RWPE2 (cell line): ENCODE data around the gene TMEM40.
"Not testable (repeated sequence)": the region's sequence is repeated elsewhere in the genome, so short reads cannot be mapped to it uniquely, and the experiment has no call there.

Source experiments
- ATAC-seq: fragments of 200-7000 bp; cut with Tn5 transposase; 3 replicates; pipeline ENCODE4 v1.9.1; 2021; ENCODE audit warnings: low read depth
- DNase-seq: peaks from one replicate; pipeline ENCODE4 v3.0.0-alpha.2; 2020; ENCODE audit warnings: low spot score
- H3K27ac ChIP-seq: fragments of 450-650 bp; 2 replicates; pipeline ENCODE4 v1.5.1; 2017; ENCODE audit warnings: mild to moderate bottlenecking; ENCODE audit not compliant: poor library complexity, severe bottlenecking
- H3K27me3 ChIP-seq: fragments of 250-450 bp; sonication (Bioruptor Pico); 2 replicates; pipeline ENCODE4 v1.5.1; 2021; ENCODE audit warnings: mild to moderate bottlenecking, moderate library complexity; ENCODE audit not compliant: insufficient read depth, poor library complexity, severe bottlenecking
- H3K36me3 ChIP-seq: fragments of 250-450 bp; sonication (Bioruptor Pico); 2 replicates; pipeline ENCODE4 v1.5.1; 2020; ENCODE audit warnings: low read depth, mild to moderate bottlenecking, moderate library complexity
- H3K4me1 ChIP-seq: fragments of 250-450 bp; sonication (Bioruptor Pico); 2 replicates; pipeline ENCODE4 v1.5.1; 2021; ENCODE audit warnings: mild to moderate bottlenecking, moderate library complexity; ENCODE audit not compliant: insufficient read depth, poor library complexity, severe bottlenecking
- H3K4me3 ChIP-seq: fragments of 250-450 bp; sonication (Bioruptor Pico); 2 replicates; pipeline ENCODE4 v1.5.1; 2021; ENCODE audit warnings: mild to moderate bottlenecking, moderate library complexity; ENCODE audit not compliant: severe bottlenecking
- H3K9me3 ChIP-seq: fragments of 250-450 bp; sonication (Bioruptor Pico); 2 replicates; pipeline ENCODE4 v1.5.1; 2021; ENCODE audit warnings: mild to moderate bottlenecking, moderate library complexity; ENCODE audit not compliant: severe bottlenecking
- CTCF ChIP-seq: fragments of 450-650 bp; IDR thresholded peaks from one replicate; pipeline ENCODE4 v1.5.1; 2017; ENCODE audit warnings: mild to moderate bottlenecking, moderate library complexity; ENCODE audit not compliant: poor library complexity, severe bottlenecking

TMEM40 gene

DNA sequence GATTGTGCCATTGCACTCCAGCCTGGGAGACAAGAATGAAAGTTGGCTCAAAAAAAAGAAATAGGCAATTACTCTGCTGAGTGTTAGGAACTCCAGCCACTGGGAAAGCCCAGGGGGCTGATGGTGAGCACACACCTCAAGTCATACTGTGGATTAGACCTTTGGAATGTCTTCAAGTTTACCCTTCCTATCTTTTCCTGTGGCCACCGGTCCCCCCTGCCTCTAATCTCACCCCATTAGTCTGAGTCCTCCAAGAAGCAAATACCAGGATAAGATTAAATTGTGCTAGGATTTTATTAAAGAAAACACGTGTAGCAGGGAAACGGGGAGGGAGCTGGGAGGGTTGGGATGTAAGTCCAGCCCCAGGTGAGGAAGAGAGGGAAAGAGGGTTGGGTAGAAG, 31.6 kb downstream of the TMEM40 start:
- no peak for TF ChIP-seq CTCF
- H3K27ac ChIP-seq = no peak overlapping the region
- no peaks in the 10 kb centered on the region for H3K27me3 ChIP-seq
- no peaks in the 10 kb centered on the region; the same call in 1 of the 2 replicates for H3K36me3 ChIP-seq
- H3K4me3 ChIP-seq = no peak overlapping the region
- H3K4me1 ChIP-seq = no peaks in the 10 kb centered on the region
- no peak for ATAC-seq
- H3K9me3 ChIP-seq = no peaks in the 10 kb centered on the region
- DNase-seq = no peak

GRCh38 chr3:12725436-12725835, 33.6 kb downstream of the TMEM40 start:
- DNase-seq = no peak
- H3K9me3 ChIP-seq = no peaks in the 10 kb centered on the region
- H3K36me3 ChIP-seq = no peaks in the 10 kb centered on the region
- no peak overlapping the region for H3K4me3 ChIP-seq
- H3K4me1 ChIP-seq = no peaks in the 10 kb centered on the region
- no peak for ATAC-seq
- H3K27me3 ChIP-seq = no peaks in the 10 kb centered on the region
- no peak overlapping the region for H3K27ac ChIP-seq
- no peak for TF ChIP-seq CTCF

- H3K4me3 ChIP-seq = no peak overlapping the region
- no peaks in the 10 kb centered on the region for H3K27me3 ChIP-seq
- TF ChIP-seq CTCF = no peak
- H3K27ac ChIP-seq = no peak overlapping the region
- no peaks in the 10 kb centered on the region for H3K9me3 ChIP-seq
- no peaks in the 10 kb centered on the region for H3K36me3 ChIP-seq
- ATAC-seq (no peak), DNase-seq (no peak)
- H3K4me1 ChIP-seq = no peaks in the 10 kb centered on the region
Measured at GRCh38 chr3:12724794-12725193, 34.3 kb downstream of the TMEM40 start.

GRCh38 chr3:12723362-12723761, 35.7 kb downstream of the TMEM40 start:
- not testable (repeated sequence) for H3K4me3 ChIP-seq, H3K27ac ChIP-seq, H3K9me3 ChIP-seq, DNase-seq, ATAC-seq, H3K4me1 ChIP-seq, H3K36me3 ChIP-seq, H3K27me3 ChIP-seq

- Histone ChIP-seq H3K9me3 (no peaks in the 10 kb centered on the region), H3K27ac (no peak overlapping the region), H3K4me3 (no peak overlapping the region), H3K4me1 (no peaks in the 10 kb centered on the region), H3K36me3 (no peaks in the 10 kb centered on the region), H3K27me3 (no peaks in the 10 kb centered on the region)
- no peak for ATAC-seq
- no peak for DNase-seq
- no peak for TF ChIP-seq CTCF
Measured at GRCh38 chr3:12722226-12722625, 36.8 kb downstream of the TMEM40 start.
